ENCODE results near the gene SUGCT.

DNA sequence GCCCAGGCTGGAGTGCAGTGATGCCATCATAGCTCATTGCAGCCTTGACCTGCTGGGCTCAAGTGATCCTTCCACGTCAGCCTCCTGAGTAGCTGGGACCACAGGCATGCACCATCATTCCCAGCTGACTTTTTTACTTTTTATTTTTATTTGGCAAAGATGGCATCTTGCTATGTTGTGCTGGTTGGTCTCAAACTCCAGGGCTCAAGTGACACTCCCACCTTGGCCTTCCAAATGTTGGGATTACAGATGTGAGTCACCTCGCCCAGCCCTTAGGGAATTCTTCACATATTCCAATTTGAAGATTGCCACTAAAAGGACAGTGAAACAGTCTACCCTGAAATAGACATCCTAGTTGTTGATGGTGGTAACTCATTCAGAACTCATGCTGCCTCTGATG is 27.7 kb downstream of the SUGCT start:
- TF ChIP-seq, protein P1, sequence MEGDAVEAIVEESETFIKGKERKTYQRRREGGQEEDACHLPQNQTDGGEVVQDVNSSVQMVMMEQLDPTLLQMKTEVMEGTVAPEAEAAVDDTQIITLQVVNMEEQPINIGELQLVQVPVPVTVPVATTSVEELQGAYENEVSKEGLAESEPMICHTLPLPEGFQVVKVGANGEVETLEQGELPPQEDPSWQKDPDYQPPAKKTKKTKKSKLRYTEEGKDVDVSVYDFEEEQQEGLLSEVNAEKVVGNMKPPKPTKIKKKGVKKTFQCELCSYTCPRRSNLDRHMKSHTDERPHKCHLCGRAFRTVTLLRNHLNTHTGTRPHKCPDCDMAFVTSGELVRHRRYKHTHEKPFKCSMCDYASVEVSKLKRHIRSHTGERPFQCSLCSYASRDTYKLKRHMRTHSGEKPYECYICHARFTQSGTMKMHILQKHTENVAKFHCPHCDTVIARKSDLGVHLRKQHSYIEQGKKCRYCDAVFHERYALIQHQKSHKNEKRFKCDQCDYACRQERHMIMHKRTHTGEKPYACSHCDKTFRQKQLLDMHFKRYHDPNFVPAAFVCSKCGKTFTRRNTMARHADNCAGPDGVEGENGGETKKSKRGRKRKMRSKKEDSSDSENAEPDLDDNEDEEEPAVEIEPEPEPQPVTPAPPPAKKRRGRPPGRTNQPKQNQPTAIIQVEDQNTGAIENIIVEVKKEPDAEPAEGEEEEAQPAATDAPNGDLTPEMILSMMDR (conservative IDR thresholded peaks at IDR 0.05 in 1 of 2, IDR thresholded peaks at IDR 0.05 in 1 of 2; ENCODE audit: extremely low read depth in 1 of 2, insufficient read depth in 1 of 2, low read depth in 1 of 2, low read length in 2 of 2) = no peak
- no peak for TF ChIP-seq EZH2 (IDR thresholded peaks at IDR 0.05; ENCODE audit: borderline replicate concordance, low read length)
